ENCODE results near the gene FAM120A. TPM values are rescaled to one million over a fixed set of nuclear protein-coding genes. Genes with fewer than 3 reads are reported as not detected.
A peak's percentile ranks its signal among the peaks of the same experiment; 100 is the strongest.

Gene FAM120A
- total and polyA plus RNA-seq, 2 of the 13 experiments (the other 11 are each of a cell fraction or from before 2014, with no cell fraction given) = 41.3 to 44.4 TPM

DNA sequence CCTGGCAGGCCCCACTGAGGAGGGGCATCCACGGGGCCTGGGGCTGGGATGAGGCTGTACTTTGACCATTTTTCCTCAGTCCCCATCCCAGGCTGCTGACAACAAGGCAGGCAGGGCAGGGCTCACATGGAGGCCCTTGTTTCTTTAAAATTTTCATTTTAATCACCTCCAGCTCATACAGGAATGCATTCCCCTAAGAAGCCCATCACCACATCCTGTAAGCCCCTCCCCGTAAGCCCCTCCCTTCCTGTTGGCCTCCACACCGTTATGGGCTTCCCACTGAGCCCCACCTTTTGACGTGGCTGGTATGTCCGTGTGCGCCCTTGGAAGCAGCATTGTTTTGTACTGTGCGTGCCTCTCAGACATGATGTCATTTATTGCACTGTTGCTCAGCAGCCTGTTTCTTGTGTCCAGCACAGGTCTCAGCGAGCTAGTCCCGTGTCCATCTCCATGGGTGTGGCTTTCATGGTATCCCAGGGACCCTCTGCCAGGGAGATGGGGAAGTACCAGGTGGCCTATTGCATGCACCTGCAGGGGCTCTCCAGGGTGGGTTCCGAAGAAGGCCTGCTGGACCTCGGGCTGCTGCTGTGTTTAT, 147.3 kb downstream of the FAM120A start:
- BruUV-seq (replicated peaks) = no TSS peak
- H3K79me2 ChIP-seq (ENCODE audit: insufficient read depth, low read length) = peaks cover 20% of the 10 kb centered on the region
- intact Hi-C loops (cut with micrococcal nuclease; ENCODE audit: unreplicated experiment) (no loop called here), in situ Hi-C loops (cut with HindIII; ENCODE audit: extremely low pct_ligation_motif_present, low pct_unique_long_range_greater_than_20kb) (no loop called here)
- no peak overlapping the region for H3K9ac ChIP-seq (ENCODE audit: insufficient read depth, low read depth, low read length)
- 95% methylated on average over 10 of the region's 11 CpGs for WGBS (ENCODE audit: low lambda C conversion rate)
- H4K20me1 ChIP-seq (ENCODE audit: insufficient read depth, low read length) = no peaks in the 10 kb centered on the region
- ChIA-PET POLR2A (no interaction called here), CTCF (ENCODE audit: low intra/inter-chr PET ratio, low total read pairs) (no interaction called here)
- no peaks in the 10 kb centered on the region for H3K9me3 ChIP-seq (ENCODE audit: low read length)
- H3K4me2 ChIP-seq (ENCODE audit: low read depth, low read length) = no peak overlapping the region
- no peak overlapping the region for H3K4me3 ChIP-seq (replicated peaks in 1 of 3; ENCODE audit: insufficient read depth in 1 of 3, low read depth in 2 of 3, low read length in 3 of 3)
- no peak for DNase-seq (ENCODE audit: low spot score)
- H3K27ac ChIP-seq (ENCODE audit: extremely low read length, insufficient read depth, low read length) = no peak overlapping the region
- H3K36me3 ChIP-seq (replicated peaks in 1 of 2; ENCODE audit: control insufficient read depth in 1 of 2, insufficient read depth in 2 of 2, low read length in 2 of 2) = no peaks in the 10 kb centered on the region
- no peak overlapping the region for H2AFZ ChIP-seq (ENCODE audit: low read length)
- TF ChIP-seq, protein P1, sequence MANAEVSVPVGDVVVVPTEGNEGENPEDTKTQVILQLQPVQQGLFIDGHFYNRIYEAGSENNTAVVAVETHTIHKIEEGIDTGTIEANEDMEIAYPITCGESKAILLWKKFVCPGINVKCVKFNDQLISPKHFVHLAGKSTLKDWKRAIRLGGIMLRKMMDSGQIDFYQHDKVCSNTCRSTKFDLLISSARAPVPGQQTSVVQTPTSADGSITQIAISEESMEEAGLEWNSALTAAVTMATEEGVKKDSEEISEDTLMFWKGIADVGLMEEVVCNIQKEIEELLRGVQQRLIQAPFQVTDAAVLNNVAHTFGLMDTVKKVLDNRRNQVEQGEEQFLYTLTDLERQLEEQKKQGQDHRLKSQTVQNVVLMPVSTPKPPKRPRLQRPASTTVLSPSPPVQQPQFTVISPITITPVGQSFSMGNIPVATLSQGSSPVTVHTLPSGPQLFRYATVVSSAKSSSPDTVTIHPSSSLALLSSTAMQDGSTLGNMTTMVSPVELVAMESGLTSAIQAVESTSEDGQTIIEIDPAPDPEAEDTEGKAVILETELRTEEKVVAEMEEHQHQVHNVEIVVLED (CRISPR knock-in tag; IDR thresholded peaks at IDR 0.05; ENCODE audit: borderline replicate concordance) = no peak
- TF ChIP-seq ZC3H13 (CRISPR knock-in tag; IDR thresholded peaks at IDR 0.05) (no peak), ZNF598 (CRISPR knock-in tag; IDR thresholded peaks at IDR 0.05; ENCODE audit: borderline replicate concordance) (no peak), ZNF543 (CRISPR knock-in tag; IDR thresholded peaks at IDR 0.05) (no peak), ZFP62 (CRISPR knock-in tag; IDR thresholded peaks at IDR 0.05) (no peak), CHCHD3 (CRISPR knock-in tag; IDR thresholded peaks at IDR 0.05) (no peak), HOXA7 (CRISPR knock-in tag; IDR thresholded peaks at IDR 0.05) (no peak), BHLHE40 (IDR thresholded peaks at IDR 0.05; ENCODE audit: low read length) (no peak), MLLT10 (CRISPR knock-in tag; IDR thresholded peaks at IDR 0.05) (no peak), TOPORS (CRISPR knock-in tag; IDR thresholded peaks at IDR 0.05) (no peak)
- TF ChIP-seq, protein P2, sequence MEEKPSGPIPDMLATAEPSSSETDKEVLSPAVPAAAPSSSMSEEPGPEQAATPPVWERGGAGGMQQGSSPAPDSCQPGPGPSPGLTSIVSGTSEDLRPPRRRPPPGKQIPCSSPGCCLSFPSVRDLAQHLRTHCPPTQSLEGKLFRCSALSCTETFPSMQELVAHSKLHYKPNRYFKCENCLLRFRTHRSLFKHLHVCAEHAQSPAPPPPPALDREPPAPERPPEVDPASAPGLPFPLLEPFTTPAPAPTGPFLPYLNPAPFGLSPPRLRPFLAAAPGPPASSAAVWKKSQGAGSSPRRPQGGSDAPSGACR (CRISPR knock-in tag; IDR thresholded peaks at IDR 0.05) = no peak
- ATAC-seq = peak; percentile 22; the same call in 2 of the 3 replicates
- no peaks in the 10 kb centered on the region for H3K27me3 ChIP-seq (ENCODE audit: control insufficient read depth in 1 of 2, insufficient read depth in 2 of 2, low read length in 2 of 2)
- FAIRE-seq = no peak
- H3K4me1 ChIP-seq (ENCODE audit: insufficient read depth, low read length) = peaks cover 10% of the 10 kb centered on the region

Measured in HepG2 (cell line).